K562 (cell line): ENCODE measurements around the gene CLK3. TPM values are rescaled to one million over a fixed set of nuclear protein-coding genes. Genes with fewer than 3 reads are reported as not detected.

Experiments
- FOXP4 ChIP-seq: sonication (generic); formaldehyde crosslinking; IDR thresholded peaks from 2 replicates; pipeline ENCODE4 v1.8.0; 2022; ENCODE audit warnings: mild to moderate bottlenecking, missing genetic modification reagents, borderline replicate concordance
- GATAD2B ChIP-seq: fragments of 450-650 bp; IDR thresholded peaks from 2 replicates; pipeline ENCODE4 v1.6.1; 2017; ENCODE audit warnings: mild to moderate bottlenecking, borderline replicate concordance
- NCOR1 ChIP-seq: fragments of 450-650 bp; IDR thresholded peaks from 2 replicates; pipeline ENCODE4 v1.6.1; 2016; ENCODE audit warnings: mild to moderate bottlenecking, moderate library complexity
- RFX7 ChIP-seq: fragments of 250-450 bp; sonication (Bioruptor Pico); IDR thresholded peaks from 2 replicates; pipeline ENCODE4 v1.5.1; 2021; ENCODE audit warnings: mild to moderate bottlenecking
- TCF7 ChIP-seq: sonication (generic); IDR thresholded peaks from 2 replicates; pipeline ENCODE4 v1.6.1; 2016; ENCODE audit warnings: antibody characterized with exemption, borderline replicate concordance
- ZEB2 ChIP-seq: fragments of 450-650 bp; IDR thresholded peaks from 2 replicates; pipeline ENCODE4 v1.6.1; 2016
- ZNF134 ChIP-seq: fragments of 250-450 bp; sonication (Bioruptor Pico); conservative IDR thresholded peaks from 2 replicates; pipeline ENCODE4 v1.4.0; 2020
- polyA plus RNA-seq, 8 experiments: library from polyadenylated mRNA; depleted of rRNA in 4 of 8; stranded (reverse) in 5 of 8; unstranded in 3 of 8; fragments of >200 nt; fragmentation: Nextera tagmentation in 2 of 8; fragmentation: Illumina TruSeq in 1 of 8; extraction: Ambion mirVana in 2 of 8; extraction: Trizol in 1 of 8; gene quantifications; 2 replicates each; pipeline versions ENCODE4 v1.2.1 to v1.2.3, GENCODE V29; 2011 to 2014; ENCODE audit warnings: inconsistent platforms in 1 of 8, missing spikeins in 1 of 8
- total RNA-seq, 7 experiments: library from RNA; depleted of rRNA in 6 of 7; stranded (reverse); fragments of >200 nt in 6 of 7; fragmentation: Illumina TruSeq in 2 of 7; extraction: Trizol in 2 of 7; gene quantifications; 2 replicates each; pipeline versions ENCODE4 v1.2.1 to v1.2.3, GENCODE V29; 2011 to 2021; ENCODE audit warnings: low replicate concordance in 1 of 7
- TF ChIP-seq, protein P1 (sequence below): fragments of 250-450 bp; sonication (Bioruptor Pico); IDR thresholded peaks from 2 replicates; pipeline ENCODE4 v1.5.0; 2020; ENCODE audit warnings: mild to moderate bottlenecking, borderline replicate concordance
- TF ChIP-seq, protein P2 (sequence below): fragments of 450-650 bp; IDR thresholded peaks from 2 replicates; pipeline ENCODE4 v1.6.1; 2017; ENCODE audit warnings: mild to moderate bottlenecking, moderate library complexity
- TF ChIP-seq, protein P3 (sequence below): fragments of 450-650 bp; formaldehyde crosslinking; IDR thresholded peaks from 2 replicates; pipeline ENCODE4 v1.4.0; 2022; ENCODE audit warnings: mild to moderate bottlenecking, moderate library complexity
- TF ChIP-seq, protein P4 (sequence below): sonication (generic); formaldehyde crosslinking; IDR thresholded peaks from 2 replicates; pipeline ENCODE4 v1.8.0; 2022; ENCODE audit warnings: missing genetic modification reagents, mild to moderate bottlenecking, moderate library complexity, borderline replicate concordance
- TF ChIP-seq, protein P5 (sequence below), 2 experiments: fragments of 450-650 bp; IDR thresholded peaks; 2 replicates each; pipeline ENCODE4 v1.6.1; 2016

The CLK3 gene
- total and polyA plus RNA-seq, 9 of the 15 experiments (the other 6 are each of a cell fraction or from before 2014, with no cell fraction given) = 1.2 to 95.2 (median 51.7) TPM

- TF ChIP-seq GATAD2B (peak; percentile 92), NCOR1 (peak; percentile 59), ZNF134 (CRISPR knock-in tag) (no peak), ZEB2 (peak; percentile 79), RFX7 (CRISPR knock-in tag) (no peak), FOXP4 (CRISPR knock-in tag) (peak; percentile 47; the same call in 1 of the 2 replicates), TCF7 (no peak)
- TF ChIP-seq, protein P1, sequence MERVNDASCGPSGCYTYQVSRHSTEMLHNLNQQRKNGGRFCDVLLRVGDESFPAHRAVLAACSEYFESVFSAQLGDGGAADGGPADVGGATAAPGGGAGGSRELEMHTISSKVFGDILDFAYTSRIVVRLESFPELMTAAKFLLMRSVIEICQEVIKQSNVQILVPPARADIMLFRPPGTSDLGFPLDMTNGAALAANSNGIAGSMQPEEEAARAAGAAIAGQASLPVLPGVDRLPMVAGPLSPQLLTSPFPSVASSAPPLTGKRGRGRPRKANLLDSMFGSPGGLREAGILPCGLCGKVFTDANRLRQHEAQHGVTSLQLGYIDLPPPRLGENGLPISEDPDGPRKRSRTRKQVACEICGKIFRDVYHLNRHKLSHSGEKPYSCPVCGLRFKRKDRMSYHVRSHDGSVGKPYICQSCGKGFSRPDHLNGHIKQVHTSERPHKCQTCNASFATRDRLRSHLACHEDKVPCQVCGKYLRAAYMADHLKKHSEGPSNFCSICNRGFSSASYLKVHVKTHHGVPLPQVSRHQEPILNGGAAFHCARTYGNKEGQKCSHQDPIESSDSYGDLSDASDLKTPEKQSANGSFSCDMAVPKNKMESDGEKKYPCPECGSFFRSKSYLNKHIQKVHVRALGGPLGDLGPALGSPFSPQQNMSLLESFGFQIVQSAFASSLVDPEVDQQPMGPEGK (CRISPR knock-in tag) = no peak
- TF ChIP-seq, protein P2, sequence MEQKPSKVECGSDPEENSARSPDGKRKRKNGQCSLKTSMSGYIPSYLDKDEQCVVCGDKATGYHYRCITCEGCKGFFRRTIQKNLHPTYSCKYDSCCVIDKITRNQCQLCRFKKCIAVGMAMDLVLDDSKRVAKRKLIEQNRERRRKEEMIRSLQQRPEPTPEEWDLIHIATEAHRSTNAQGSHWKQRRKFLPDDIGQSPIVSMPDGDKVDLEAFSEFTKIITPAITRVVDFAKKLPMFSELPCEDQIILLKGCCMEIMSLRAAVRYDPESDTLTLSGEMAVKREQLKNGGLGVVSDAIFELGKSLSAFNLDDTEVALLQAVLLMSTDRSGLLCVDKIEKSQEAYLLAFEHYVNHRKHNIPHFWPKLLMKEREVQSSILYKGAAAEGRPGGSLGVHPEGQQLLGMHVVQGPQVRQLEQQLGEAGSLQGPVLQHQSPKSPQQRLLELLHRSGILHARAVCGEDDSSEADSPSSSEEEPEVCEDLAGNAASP = no peak
- TF ChIP-seq, protein P3, sequence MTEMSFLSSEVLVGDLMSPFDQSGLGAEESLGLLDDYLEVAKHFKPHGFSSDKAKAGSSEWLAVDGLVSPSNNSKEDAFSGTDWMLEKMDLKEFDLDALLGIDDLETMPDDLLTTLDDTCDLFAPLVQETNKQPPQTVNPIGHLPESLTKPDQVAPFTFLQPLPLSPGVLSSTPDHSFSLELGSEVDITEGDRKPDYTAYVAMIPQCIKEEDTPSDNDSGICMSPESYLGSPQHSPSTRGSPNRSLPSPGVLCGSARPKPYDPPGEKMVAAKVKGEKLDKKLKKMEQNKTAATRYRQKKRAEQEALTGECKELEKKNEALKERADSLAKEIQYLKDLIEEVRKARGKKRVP (CRISPR knock-in tag) = no peak
- TF ChIP-seq, protein P4, sequence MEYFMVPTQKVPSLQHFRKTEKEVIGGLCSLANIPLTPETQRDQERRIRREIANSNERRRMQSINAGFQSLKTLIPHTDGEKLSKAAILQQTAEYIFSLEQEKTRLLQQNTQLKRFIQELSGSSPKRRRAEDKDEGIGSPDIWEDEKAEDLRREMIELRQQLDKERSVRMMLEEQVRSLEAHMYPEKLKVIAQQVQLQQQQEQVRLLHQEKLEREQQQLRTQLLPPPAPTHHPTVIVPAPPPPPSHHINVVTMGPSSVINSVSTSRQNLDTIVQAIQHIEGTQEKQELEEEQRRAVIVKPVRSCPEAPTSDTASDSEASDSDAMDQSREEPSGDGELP = peak; percentile 80
- TF ChIP-seq, protein P5, sequence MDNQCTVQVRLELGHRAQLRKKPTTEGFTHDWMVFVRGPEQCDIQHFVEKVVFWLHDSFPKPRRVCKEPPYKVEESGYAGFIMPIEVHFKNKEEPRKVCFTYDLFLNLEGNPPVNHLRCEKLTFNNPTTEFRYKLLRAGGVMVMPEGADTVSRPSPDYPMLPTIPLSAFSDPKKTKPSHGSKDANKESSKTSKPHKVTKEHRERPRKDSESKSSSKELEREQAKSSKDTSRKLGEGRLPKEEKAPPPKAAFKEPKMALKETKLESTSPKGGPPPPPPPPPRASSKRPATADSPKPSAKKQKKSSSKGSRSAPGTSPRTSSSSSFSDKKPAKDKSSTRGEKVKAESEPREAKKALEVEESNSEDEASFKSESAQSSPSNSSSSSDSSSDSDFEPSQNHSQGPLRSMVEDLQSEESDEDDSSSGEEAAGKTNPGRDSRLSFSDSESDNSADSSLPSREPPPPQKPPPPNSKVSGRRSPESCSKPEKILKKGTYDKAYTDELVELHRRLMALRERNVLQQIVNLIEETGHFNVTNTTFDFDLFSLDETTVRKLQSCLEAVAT (IDR thresholded peaks at IDR 0.05) = no peak
Observed at GRCh38 chr15:74615508-74616365, at the start of gene CLK3 (continued).
